Spleen (tissue), 7 donors: ENCODE results near the gene OR10H4.

Experiments used
- POLR2AphosphoS5 ChIP-seq, 3 donors: sonication (generic); formaldehyde crosslinking; IDR thresholded peaks; one replicate each; pipeline ENCODE4 v1.5.1; 2017; ENCODE audit warnings: antibody characterized with exemption in 3 of 3
- TF ChIP-seq, protein P1 (sequence below), 11 experiments: fragments of 200-600 bp in 7 of 11; fragments of 450-650 bp in 4 of 11; sonication (generic) in 4 of 11; IDR thresholded peaks in 8 of 11; conservative IDR thresholded peaks in 3 of 11; 1 replicate in 7 of 11; 2 replicates in 4 of 11; pipeline versions ENCODE4 v1.4.0 to v1.8.0; 2016 to 2021; ENCODE audit warnings: antibody characterized with exemption in 11 of 11, inconsistent platforms in 4 of 11, mild to moderate bottlenecking in 1 of 11
- donor health status: DM: no; HTN: no; CAD: no; lungs with moderate emphysema.
- donor health status: DM: no; HTN: no; CAD: no.
- donor health status: DM: no; HTN: no; CAD: no.

DNA sequence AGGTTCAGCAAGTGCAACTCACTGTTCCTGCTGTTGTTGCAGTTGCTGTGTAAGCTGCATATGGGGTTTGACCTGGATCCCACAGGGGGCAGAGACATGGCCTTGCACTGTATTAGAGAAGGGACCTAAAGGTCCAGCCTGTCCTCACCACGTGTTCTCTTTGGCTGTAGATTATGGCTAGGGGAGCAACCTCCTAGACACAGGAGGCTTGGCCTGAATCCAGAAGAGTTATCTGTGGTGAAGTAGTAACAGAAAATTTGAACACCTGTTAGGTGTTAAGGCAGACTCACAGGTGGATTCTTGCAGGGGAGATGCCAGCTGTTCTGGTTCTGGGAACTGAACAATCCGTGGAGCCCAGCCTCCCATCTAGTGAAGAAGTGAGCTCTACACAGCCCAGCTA lies 11.0 kb upstream of the OR10H4 start:
- TF ChIP-seq, protein P1, sequence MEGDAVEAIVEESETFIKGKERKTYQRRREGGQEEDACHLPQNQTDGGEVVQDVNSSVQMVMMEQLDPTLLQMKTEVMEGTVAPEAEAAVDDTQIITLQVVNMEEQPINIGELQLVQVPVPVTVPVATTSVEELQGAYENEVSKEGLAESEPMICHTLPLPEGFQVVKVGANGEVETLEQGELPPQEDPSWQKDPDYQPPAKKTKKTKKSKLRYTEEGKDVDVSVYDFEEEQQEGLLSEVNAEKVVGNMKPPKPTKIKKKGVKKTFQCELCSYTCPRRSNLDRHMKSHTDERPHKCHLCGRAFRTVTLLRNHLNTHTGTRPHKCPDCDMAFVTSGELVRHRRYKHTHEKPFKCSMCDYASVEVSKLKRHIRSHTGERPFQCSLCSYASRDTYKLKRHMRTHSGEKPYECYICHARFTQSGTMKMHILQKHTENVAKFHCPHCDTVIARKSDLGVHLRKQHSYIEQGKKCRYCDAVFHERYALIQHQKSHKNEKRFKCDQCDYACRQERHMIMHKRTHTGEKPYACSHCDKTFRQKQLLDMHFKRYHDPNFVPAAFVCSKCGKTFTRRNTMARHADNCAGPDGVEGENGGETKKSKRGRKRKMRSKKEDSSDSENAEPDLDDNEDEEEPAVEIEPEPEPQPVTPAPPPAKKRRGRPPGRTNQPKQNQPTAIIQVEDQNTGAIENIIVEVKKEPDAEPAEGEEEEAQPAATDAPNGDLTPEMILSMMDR (IDR thresholded peaks at IDR 0.05 in 8 of 11, conservative IDR thresholded peaks at IDR 0.05 in 3 of 11), result no peak
- TF ChIP-seq POLR2AphosphoS5 (IDR thresholded peaks at IDR 0.05), result no peak
